ENCODE data around the gene EPX.

Gene EPX

DNA sequence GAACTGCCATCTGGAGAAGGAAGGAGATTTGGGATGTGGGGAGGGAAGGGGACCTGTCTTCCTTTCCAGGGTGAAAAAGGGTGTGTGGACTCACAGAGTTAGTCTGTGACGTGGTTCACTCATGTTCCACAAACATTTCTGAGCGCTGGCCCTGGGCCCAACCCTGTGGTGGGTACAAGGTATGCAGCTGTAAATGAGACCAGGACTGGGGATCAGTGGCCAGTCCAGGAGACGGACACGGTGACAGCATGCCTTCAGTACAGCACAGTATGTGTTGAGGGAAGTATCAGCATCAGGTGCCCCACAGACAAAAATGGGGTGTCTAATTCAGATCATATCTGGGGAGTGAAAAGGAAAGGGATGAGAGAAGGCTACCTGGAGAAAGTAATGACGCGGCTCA, 5.5 kb upstream of the EPX start:
- no peak for FAIRE-seq

DNA sequence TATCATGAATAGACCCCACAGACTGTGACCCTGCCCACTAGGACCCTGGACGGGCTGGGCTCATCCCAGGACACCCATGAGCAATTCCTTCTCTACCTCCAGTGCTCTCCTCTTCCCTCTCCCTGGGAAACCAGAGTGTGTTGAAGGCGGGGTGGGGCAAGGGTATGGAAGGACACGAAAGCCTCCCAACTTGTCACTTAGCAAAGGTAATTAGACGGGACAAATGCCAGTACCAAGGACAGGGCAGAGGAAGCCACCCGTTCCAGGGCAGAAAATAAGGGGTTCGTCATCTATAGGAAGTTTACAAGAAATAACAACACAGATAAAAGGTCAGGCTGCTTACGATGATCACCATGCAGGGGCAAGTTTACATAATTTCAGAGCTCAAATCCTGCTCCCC, 4.9 kb upstream of the EPX start:
- no peak for FAIRE-seq

DNA sequence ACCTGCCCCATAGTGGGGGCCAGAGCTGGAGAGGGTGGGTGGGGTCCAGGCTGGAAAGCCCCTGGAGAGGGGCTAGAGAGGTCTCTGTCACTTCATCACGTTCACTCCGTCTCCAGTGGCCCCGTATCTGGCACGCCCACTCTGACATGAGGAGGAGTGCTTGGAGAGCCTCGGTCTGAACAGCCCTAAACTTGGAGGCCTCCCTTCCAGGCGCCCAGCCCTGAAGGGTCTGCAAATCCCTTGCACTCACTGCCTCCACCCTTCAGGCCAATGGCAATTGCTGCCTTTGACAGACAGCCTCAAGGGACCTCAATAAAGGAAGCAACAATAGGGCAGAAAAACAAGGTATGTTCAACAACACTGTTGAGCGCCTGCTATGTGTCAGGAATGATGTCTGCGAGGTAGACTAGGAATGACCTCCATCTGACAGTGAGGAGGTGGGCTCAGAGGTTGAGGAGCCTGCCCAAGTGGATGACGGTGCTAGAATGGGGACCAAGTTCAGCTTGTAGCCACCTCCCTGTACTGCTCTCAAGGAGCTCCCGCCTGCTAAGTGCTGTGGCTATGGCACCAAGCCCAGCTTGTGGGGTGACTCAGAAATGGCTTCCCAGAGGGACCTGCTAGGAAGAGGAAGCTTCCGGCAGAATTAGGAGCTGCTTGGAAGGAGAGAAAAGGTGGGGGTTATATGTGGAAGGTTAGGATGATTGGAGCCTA, 2.9 kb upstream of the EPX start:
- no peak for FAIRE-seq

DNA sequence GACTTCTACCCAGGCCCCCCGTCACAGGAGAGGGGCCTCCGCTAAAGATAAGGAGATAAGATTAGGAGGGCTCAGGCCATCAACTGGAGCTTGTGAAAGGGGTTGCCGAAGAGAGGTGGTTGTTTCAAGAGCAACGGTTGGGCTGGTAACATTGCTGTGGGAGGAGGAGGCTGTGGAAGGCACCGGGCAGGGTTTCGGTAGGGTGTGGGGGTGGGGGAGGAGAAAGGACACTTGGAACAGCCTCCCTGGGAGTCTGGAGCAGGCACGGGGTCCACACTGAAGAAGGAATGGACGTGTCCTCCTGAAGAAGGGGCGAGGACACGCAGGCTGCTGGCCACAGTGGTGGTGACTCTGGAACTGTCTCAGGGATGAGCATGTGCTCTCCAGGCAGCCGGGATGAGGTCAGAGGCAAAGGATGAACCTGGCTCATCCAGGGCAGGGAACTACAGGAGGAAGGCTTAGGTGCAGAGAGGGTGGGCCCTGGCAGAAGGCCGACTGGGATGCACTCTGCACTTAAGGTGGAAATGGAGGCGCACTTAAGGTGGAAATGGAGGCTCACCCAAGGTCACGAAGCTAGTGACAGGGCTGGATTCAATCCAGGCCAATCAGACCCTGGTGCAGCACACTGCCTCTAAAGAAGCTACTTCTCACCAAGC, 1.2 kb upstream of the EPX start:
- no peak for FAIRE-seq

DNA sequence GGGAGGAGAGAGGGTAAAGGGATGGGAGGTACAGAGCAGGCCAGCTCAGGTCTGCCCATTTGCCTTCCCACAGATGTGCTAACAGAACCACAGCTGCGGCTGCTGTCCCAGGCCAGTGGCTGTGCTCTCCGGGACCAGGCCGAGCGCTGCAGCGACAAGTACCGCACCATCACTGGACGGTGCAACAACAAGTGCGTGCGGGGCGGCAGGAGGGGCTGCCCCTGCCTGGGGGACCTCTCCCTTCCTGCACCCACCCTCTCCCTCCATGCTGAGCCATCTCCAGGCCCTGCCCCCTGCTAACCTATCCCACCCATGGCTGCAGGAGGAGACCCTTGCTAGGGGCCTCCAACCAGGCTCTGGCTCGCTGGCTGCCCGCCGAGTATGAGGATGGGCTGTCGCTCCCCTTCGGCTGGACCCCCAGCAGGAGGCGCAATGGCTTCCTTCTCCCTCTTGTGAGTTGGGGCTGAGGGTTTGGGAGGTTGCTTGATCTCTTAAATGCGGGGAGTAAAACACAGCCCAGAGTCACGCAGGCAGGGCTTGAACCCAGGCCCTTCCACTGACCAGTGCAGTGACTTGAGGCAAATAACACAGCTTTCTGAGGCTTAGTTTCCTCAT, 1.2 kb downstream of the EPX start:
- no peak for FAIRE-seq

GRCh38 chr17:58195518-58196123, 3.1 kb downstream of the EPX start:
- no peak for FAIRE-seq

GRCh38 chr17:58196610-58197009, 4.1 kb downstream of the EPX start:
- no peak for FAIRE-seq

DNA sequence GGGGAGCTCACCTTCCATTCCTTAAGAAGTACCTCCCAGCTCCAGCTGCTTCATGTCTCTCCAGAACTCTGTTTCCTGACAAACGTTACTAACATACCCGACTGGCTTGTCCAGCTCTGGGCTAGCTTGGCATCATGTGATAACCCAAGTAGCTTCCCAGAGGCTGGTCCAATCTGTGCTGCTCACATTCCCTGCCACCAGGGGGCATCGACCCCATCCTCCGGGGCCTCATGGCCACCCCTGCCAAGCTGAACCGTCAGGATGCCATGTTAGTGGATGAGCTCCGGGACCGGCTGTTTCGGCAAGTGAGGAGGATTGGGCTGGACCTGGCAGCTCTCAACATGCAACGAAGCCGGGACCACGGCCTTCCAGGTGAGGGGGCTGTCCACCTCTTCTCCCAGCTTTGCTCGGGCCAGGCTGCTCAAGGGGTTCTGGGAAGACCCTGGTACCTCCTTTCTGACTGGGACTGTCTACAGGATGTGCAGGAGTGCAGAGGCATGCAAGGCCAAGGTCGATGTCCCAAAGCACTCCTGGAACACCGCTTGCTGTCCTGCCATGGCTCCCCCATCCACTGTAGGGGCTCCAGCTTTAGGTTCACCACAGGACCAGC, 7.6 kb downstream of the EPX start:
- no peak for FAIRE-seq

DNA sequence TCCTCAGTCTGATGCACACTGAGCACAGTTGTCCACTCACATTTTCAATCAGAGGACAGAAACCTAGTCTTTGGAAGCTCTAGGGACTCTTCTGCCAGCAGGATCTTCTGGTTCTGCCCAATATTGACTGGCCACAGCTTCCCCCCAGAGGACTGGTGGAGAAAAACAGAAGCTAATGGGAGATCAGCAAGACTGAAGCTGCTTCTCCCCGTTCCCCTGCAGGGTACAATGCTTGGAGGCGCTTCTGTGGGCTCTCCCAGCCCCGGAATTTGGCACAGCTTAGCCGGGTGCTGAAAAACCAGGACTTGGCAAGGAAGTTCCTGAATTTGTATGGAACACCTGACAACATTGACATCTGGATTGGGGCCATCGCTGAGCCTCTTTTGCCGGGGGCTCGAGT, 10.3 kb downstream of the EPX start:
- FAIRE-seq = no peak

- no peak for FAIRE-seq
Measured at GRCh38 chr17:58204796-58205195, 12.3 kb downstream of the EPX start.

DNA sequence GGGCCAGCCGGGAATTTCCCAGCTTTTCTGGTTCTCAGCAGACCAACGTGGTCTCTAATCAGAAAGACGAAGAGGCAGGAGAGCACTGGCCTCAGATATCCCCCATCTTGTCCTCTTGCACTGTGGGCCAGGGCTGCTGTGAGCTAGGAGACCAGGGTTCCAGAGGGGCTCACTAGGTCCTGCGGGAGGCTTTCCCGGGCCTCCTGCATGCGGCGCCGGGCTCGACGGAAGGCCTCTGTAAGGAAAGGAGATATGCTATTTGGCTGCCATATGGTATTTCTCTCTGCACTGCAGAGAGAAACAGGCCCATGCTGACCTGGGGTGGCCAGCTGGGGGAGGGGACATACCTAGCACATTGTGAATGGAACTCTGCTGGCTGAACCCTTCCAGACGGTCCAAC, 13.4 kb downstream of the EPX start:
- no peak for FAIRE-seq

DNA sequence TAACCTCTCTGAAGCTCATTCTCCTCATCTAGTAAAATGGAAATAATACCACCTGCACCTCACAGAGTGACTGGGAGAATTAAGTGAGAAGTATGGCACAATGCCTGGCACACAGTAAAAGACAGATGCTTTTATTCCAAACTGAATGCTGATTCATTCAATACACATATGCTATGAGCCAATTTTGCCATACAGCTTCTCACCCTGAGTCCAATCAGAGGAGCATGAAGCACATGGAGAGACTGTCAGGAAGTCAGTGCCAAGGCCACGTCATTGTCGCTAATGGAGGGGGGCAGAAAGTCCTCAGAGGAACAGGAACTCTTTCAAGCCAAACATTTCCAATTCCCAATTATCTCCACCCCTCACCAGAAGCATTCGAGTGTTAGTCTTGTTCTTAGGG, 14.9 kb downstream of the EPX start:
- FAIRE-seq = no peak

DNA sequence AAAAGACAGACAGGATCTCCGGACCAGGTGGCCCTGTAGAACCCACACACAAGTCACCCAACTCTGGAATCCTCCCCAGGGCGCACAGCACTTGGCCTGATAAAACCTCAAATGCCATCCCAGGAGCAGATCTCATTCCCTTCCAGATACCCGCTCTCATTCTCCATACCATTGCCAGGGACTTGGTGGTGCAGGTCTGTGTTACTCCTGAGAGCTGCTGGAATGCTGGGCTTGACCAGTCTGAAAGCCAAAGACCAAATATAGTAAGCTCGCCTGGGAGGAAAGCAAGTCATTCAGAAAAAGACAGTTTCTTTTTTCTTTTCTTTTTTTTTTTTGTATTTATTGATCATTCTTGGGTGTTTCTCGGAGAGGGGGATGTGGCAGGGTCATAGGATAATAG, 15.8 kb downstream of the EPX start:
- FAIRE-seq = no peak

DNA sequence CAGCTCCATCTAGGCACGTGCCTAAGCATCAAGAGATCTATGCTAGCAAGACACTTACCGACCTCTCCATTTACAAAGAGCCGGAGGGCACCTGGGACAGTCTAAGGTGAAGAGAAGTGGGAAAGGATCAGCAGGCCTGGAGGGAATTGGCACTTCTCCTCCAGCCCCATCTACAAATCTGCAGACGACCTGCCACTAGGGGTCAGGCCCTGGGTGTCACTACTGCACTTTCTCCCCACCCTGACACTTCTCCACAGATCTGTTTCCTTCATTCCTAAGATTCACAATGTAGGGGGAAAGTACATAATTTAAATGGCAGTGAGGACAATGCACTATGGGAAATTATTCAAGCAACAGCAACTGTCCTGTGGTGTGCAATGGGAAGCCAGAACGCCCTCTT, 18.4 kb downstream of the EPX start:
- no peak for FAIRE-seq

DNA sequence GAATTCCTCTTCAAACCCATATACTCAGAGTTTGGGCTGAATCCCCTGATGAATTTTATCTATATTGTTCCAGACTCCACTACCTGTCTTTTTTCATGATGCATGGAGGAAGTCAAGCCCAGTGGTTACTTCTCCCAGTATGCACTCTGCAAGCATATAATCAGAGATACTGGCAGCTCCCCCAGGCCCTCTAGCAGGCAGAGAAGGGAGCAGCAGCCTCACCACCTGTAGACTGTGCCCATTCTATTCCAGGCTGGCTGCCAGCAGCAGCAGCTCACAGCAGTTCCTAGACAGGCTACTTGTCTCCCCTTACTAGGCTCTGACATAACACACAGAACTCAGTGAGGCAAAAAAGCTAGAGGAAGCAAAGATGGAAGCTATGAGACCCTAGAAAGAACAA, 23.2 kb downstream of the EPX start:
- FAIRE-seq = no peak

DNA sequence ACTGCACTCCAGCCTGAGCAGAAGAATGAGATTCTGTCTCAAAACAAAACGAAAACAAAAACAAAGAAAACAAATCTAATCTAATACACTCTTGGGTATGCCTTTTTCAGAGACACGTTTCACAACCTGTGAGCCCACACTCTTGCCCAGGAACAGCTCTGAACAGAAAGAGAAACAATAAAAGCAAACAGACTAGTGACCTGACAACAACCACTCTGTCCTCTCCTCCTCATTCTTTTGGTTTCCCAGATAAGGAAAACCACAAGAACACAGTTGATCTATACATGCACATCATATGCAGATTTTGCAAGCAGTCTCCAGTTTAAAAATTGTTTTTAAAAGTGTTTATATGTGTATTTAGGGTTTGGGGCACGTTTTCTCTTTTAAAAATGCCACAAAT, 25.2 kb downstream of the EPX start:
- FAIRE-seq = no peak

DNA sequence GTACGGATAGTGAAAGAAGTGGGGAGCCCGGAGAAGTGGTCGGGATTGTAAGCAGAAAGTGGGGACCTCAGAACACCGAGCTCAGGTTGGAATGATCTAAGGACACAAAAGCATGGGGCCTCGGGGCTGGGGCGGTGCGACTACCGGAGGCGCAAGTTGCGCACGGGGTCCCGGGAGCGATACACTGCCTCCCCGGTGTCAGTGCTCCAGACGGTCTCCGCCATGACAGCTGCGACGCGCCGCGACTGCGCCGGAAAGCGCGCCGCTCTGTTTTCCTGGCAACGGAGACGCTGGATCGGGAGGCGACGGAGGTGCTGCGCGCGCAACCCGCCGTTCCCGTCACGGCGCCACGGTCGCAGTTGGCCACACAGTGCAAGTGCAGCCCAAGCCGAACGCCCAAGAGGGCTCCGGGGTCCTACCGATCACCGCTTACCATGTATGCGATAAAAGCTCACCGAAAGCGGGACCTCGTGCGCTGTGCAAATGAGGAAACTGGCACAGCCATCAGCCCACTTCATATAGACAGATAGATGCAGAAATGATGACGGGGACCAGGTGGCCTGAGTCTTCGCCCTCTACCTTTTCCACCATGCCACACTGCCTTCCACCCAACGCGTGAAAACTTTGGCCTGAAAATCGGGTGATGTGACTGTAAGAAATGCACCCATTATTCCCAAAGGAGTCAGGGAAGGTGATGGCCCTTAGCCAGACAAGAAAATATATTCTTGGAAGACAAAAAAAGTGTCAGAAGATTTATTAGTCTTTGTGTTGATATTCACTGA, 26.7 kb downstream of the EPX start, which contains the start of gene MKS1:
MKS1 (minus strand) TSS at position 249 of the 782 bp plus-strand sequence; CDS start at position 224, 25 bp downstream.
- FAIRE-seq = no peak

DNA sequence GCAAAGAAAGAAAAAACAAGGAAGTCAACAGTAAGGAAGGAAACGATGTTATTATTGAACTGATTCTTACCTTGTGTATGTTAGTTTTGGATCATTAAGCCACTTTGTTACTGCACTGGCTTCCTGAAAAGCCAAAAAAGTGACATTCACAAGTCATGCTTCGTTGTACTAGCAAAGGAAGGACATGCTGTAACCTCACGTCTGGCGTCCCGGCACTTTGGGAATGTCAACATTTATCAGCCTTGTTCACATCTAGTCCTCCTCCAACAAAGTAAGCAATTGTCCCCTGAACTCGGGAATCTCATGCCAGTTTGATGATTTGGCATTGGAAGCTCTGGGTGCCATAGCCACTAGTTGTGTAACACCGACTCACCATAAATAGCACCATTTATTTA, 27.3 kb downstream of the EPX start:
- no peak for FAIRE-seq

GRCh38 chr17:58224315-58224714, 31.8 kb downstream of the EPX start:
- FAIRE-seq = no peak

DNA sequence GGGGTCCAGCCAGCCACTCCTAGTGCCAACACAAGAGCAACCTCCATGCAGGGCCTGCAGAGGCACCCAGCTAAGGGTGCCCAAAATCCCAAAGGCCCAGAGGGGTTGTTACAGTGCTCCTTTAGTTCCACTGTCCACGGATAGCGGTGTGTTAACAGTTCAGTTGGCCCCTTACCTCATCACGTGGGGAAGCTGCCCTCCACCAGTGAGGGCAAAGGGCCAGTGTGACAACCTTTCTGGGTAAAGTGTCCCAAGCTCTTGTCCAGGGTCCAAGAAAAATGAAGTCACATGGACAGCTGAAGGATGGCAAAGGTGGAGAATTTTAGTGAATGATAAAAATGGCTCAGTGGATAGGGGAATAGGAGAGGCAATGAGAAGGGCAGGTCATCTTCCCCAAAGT, 35.2 kb downstream of the EPX start:
- no peak for FAIRE-seq

DNA sequence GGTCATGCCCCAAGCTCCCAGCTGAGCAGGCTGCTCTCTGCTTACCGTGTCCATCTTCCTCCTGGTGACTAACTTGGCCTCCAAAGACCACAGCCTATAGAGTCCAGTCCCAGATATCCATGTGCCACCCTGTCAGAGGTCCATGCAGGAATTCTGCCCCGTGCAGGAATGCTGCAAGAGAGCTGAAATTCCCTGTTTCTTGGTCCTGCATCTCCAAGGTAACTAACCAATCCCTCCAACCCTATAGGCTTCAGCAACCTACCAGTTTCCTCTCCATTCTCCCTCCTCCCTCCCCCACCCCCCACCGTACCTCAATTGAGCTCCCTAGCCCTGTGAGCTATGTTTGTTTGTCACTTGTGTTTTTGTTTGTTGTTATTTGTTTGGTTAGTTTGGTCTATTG, 36.2 kb downstream of the EPX start:
- no peak for FAIRE-seq

DNA sequence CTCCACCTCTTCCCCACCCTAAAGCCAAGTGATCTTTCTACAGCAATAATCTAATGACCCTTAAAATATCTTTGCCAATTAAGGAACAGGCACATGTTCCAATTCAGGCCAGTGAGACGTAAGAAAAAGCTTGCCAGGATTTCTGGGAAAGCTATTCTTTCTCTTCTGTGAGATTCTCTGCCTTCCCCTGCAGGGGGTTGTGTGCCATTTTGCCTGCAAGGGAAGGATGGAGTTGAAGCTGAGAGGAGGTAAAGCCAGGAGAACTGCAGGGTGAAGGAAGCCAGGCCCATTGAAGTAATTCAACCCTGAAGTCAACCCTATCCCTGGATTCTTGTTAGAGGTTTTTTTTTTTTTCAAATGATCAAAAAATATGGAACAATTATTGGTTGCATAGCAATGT, 36.9 kb downstream of the EPX start:
- no peak for FAIRE-seq

DNA sequence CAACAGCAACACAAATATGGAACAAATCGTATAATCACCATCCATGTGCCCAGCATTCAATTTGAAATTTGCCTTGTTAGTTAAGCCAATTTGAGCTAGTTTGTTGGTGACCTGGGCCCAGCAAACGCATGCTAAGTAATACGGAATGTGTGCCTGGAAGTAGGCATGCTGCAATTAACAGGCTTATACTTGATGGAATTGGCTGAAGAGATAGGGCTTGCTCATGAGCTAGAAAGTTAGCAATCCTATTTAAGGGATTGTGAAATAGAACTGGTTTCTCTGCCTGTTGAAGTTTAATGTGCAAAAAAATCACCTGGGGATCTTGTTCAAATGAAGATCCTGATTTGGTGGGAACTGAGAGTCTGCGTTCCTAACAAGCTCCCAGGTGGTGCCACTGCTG, 37.4 kb downstream of the EPX start:
- FAIRE-seq = no peak
